ENCODE measurements around the gene IL17RC. TPM values are rescaled to one million over a fixed set of nuclear protein-coding genes. Genes with fewer than 3 reads are reported as not detected.

IL17RC gene
- total RNA-seq, 2 donors from 2014 or later = 40.7 to 60.3 TPM

DNA sequence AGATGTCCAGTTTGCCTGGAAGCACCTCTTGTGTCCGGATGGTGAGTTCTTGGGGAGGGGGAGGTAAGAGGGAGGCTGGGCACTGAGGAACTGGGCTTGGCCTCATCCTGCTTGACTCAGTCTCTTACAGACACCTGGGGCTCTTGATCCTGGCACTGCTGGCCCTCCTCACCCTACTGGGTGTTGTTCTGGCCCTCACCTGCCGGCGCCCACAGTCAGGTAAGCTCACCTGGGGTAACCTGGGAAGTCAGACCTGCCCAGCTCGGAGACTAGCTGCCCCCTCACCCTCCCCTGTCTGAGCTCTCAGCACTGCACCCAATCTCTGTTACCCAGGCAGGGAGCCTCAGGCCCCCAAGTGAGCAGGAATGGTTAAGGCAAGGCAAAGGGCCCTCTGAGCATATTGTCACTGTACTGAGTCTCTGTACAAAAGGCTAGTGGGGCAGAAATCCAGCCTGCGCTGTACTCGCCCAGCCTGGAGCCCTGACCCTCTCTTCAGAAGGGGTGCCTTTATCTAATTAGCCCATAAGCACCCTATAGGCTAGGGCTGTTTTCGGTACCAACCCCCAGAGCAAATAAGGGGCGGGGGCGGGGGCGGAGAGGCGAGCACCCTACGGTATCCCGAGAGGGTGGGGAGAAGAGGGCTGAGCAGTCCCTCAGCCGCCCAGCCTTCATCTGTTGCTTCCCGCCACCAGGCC, 2.2 kb upstream of the IL17RC start:
- 17 to 30% methylated on average over 1 to 15 of the region's 15 CpGs for WGBS, 2 donors
- no peak overlapping the region for H3K4me3 ChIP-seq
- peak overlapping the region; percentile 65 to 93 (median 90) for H3K27ac ChIP-seq
- TF ChIP-seq, protein P1, sequence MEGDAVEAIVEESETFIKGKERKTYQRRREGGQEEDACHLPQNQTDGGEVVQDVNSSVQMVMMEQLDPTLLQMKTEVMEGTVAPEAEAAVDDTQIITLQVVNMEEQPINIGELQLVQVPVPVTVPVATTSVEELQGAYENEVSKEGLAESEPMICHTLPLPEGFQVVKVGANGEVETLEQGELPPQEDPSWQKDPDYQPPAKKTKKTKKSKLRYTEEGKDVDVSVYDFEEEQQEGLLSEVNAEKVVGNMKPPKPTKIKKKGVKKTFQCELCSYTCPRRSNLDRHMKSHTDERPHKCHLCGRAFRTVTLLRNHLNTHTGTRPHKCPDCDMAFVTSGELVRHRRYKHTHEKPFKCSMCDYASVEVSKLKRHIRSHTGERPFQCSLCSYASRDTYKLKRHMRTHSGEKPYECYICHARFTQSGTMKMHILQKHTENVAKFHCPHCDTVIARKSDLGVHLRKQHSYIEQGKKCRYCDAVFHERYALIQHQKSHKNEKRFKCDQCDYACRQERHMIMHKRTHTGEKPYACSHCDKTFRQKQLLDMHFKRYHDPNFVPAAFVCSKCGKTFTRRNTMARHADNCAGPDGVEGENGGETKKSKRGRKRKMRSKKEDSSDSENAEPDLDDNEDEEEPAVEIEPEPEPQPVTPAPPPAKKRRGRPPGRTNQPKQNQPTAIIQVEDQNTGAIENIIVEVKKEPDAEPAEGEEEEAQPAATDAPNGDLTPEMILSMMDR (IDR thresholded peaks at IDR 0.05) = no peak
- TF ChIP-seq POLR2A (IDR thresholded peaks at IDR 0.05) = no peak
- no peaks in the 10 kb centered on the region for H3K9me3 ChIP-seq
- no peak for ATAC-seq
- intact Hi-C loops (cut with DNase I) = no loop called here
- peaks cover 49% of the 10 kb centered on the region for H3K4me1 ChIP-seq
- peak in 1 of 4 donors; percentile 20 for DNase-seq
- H3K27me3 ChIP-seq = no peaks in the 10 kb centered on the region
- H3K36me3 ChIP-seq (replicated peaks in 1 of 2; ENCODE audit: insufficient read depth in 1 of 2, low read depth in 2 of 2) = no peaks in the 10 kb centered on the region

DNA sequence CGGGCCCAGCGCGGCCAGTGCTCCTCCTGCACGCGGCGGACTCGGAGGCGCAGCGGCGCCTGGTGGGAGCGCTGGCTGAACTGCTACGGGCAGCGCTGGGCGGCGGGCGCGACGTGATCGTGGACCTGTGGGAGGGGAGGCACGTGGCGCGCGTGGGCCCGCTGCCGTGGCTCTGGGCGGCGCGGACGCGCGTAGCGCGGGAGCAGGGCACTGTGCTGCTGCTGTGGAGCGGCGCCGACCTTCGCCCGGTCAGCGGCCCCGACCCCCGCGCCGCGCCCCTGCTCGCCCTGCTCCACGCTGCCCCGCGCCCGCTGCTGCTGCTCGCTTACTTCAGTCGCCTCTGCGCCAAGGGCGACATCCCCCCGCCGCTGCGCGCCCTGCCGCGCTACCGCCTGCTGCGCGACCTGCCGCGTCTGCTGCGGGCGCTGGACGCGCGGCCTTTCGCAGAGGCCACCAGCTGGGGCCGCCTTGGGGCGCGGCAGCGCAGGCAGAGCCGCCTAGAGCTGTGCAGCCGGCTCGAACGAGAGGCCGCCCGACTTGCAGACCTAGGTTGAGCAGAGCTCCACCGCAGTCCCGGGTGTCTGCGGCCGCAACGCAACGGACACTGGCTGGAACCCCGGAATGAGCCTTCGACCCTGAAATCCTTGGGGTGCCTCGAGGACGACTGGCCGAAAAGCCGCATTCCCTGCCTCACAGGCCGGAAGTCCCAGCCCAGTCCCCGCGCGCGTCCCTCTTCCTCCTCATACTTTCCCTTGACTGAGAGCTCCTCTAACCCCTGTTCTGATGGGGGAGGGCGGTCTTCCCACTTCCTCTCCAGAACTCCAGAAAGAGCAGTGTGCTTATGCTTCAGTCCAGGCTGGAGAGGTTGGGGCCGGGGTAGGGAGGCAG, 1.4 kb upstream of the IL17RC start:
- H3K9me3 ChIP-seq = no peaks in the 10 kb centered on the region
- H3K36me3 ChIP-seq (replicated peaks in 1 of 2; ENCODE audit: insufficient read depth in 1 of 2, low read depth in 2 of 2) = no peaks in the 10 kb centered on the region
- WGBS, 2 donors = 0 to 7% methylated on average over 4 to 43 of the region's 99 CpGs
- H3K4me3 ChIP-seq = peak overlapping the region; percentile 37 to 45
- no peaks in the 10 kb centered on the region for H3K27me3 ChIP-seq
- peaks cover 49% of the 10 kb centered on the region for H3K4me1 ChIP-seq
- DNase-seq (peak; percentile 73 to 80 (median 76)), ATAC-seq (peak; percentile 68)
- TF ChIP-seq, protein P1 (IDR thresholded peaks at IDR 0.05) = peak; percentile 20 to 60 (median 33)
- peak; percentile 41 to 65 (median 62) for TF ChIP-seq POLR2A (IDR thresholded peaks at IDR 0.05)
- peak overlapping the region; percentile 65 to 93 (median 90) for H3K27ac ChIP-seq
- intact Hi-C loops (cut with DNase I) = no loop called here

DNA sequence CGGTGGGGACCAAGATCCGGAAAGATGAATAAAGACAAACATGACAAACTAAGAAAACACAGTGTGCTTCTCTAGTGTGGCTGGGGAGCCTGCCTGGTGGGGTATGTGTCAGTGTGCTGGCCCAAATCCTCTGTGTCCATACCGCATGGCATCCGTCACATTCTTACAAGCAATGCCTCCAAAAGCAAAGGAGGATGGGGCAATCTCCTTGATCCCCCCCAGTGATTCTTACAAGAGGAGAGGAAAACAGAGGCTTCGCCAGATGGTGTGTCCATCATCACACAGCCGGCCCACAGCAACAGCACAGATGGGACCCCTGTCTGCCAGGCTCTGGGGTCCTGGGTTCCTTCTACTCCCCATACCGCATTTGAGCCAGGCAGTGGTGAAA, 558 bp upstream of the IL17RC start:
- intact Hi-C loops (cut with DNase I) = no loop called here
- Histone ChIP-seq H3K4me1 (peaks cover 49% of the 10 kb centered on the region), H3K4me3 (no peak overlapping the region), H3K9me3 (no peaks in the 10 kb centered on the region), H3K27ac (peak overlapping the region; percentile 65 to 93 (median 90)), H3K36me3 (replicated peaks in 1 of 2; ENCODE audit: insufficient read depth in 1 of 2, low read depth in 2 of 2) (no peaks in the 10 kb centered on the region), H3K27me3 (no peaks in the 10 kb centered on the region)
- ATAC-seq (no peak), DNase-seq (peak in 3 of 4 donors; percentile 16)
- TF ChIP-seq, protein P1 (IDR thresholded peaks at IDR 0.05) = no peak
- TF ChIP-seq POLR2A (IDR thresholded peaks at IDR 0.05) = no peak
- 42 to 52% methylated on average over 4 to 7 of the region's 7 CpGs for WGBS, 2 donors

GRCh38 chr3:9917820-9918219, 922 bp downstream of the IL17RC start:
- intact Hi-C loops (cut with DNase I) = no loop called here
- DNase-seq (peak in 1 of 4 donors; percentile 15), ATAC-seq (no peak)
- Histone ChIP-seq H3K36me3 (replicated peaks in 1 of 2; ENCODE audit: insufficient read depth in 1 of 2, low read depth in 2 of 2) (no peaks in the 10 kb centered on the region), H3K4me1 (peaks cover 49% of the 10 kb centered on the region), H3K27ac (peak overlapping the region in 3 of 4 donors; percentile 89 to 93 (median 91)), H3K27me3 (no peaks in the 10 kb centered on the region), H3K9me3 (no peaks in the 10 kb centered on the region), H3K4me3 (no peak overlapping the region)
- WGBS, 2 donors = 39 to 40% methylated on average over 1 to 10 of the region's 10 CpGs
- TF ChIP-seq, protein P1 (IDR thresholded peaks at IDR 0.05) = no peak
- no peak for TF ChIP-seq POLR2A (IDR thresholded peaks at IDR 0.05)

Measured in body of pancreas (tissue), 4 donors.